GM10266 (cell line): ENCODE measurements around the gene TBCA.
"Not testable (repeated sequence)": the region's sequence is repeated elsewhere in the genome, so short reads cannot be mapped to it uniquely, and the experiment has no call there.

Source experiments
- DNase-seq: peaks from one replicate; pipeline ENCODE4 v3.0.0; 2012; ENCODE audit errors: extremely low spot score
- CTCF ChIP-seq: IDR thresholded peaks from 2 replicates; pipeline ENCODE4 v1.5.1; 2012; ENCODE audit warnings: mild to moderate bottlenecking, low read depth; ENCODE audit not compliant: control insufficient read depth, insufficient read depth; ENCODE audit errors: missing control alignments

The TBCA gene

GRCh38 chr5:77709993-77710685 lies 66.0 kb downstream of the TBCA start:
- TF ChIP-seq CTCF = no peak
- no peak for DNase-seq

GRCh38 chr5:77709340-77709739 lies 66.8 kb downstream of the TBCA start:
- DNase-seq = no peak
- no peak for TF ChIP-seq CTCF

- no peak for DNase-seq
- no peak for TF ChIP-seq CTCF
Observed at GRCh38 chr5:77707791-77708190, 68.3 kb downstream of the TBCA start.

GRCh38 chr5:77699569-77699968 lies 76.6 kb downstream of the TBCA start:
- not testable (repeated sequence) for DNase-seq

- TF ChIP-seq CTCF = no peak
- DNase-seq = no peak
Observed at GRCh38 chr5:77698920-77699319, 77.2 kb downstream of the TBCA start.

- no peak for DNase-seq
- no peak for TF ChIP-seq CTCF
Observed at GRCh38 chr5:77697692-77698091, 78.4 kb downstream of the TBCA start.

- no peak for TF ChIP-seq CTCF
- no peak for DNase-seq
Observed at GRCh38 chr5:77696120-77696519, 80.0 kb downstream of the TBCA start.

GRCh38 chr5:77693913-77694312 lies 82.2 kb downstream of the TBCA start:
- no peak for TF ChIP-seq CTCF

More at GRCh38 chr5:77693913-77694312, 82.2 kb downstream of the TBCA start:
- no peak for DNase-seq
